HG02973 (cell line): ENCODE results near the gene ANO2.

ENCODE experiments used
- ATAC-seq: cut with Tn5 transposase; IDR thresholded peaks from one replicate; pipeline ENCODE4 v1.9.1; 2021; ENCODE audit warnings: moderate library complexity; ENCODE audit not compliant: unreplicated experiment

The ANO2 gene

DNA sequence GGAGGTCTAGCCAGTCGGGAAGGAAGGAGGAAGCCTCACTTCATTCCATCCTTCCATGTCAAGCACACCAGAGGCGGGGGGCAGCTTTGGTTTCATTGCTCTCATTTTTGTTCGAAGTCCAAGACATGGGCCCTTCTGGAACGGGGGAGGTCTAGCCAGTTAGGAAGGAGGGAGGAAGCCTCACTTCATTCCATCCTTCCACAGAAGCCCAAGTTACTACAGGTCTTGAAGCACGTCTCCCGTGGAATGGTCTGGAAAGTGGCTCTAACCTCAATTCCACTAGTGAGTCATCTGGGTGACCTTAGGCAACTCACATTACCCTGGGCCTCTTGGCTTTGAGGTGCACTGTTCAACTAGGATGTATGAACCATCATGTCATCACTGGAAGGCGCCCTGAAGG lies 356.9 kb downstream of the ANO2 start:
- ATAC-seq, result no peak

DNA sequence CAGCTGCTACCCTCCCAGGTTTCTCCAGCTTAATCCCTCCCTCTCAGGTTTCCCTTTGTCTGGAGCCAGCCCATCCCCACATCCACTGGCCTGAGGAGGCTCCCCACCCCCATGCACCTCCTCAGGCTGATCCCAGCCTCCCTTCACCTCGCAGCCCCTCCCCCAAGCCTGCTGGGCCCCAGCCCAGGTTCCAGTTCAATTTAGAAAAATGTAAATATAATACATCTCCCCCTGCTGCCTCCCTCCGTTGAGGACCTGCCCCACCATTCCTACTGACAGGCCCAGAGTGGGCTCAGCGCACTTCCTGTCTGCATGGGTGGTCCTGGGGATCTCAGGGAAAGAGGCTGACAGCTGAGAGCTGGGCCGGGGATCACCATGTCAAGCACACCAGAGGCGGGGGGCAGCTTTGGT lies 357.3 kb downstream of the ANO2 start:
- ATAC-seq, result no peak

DNA sequence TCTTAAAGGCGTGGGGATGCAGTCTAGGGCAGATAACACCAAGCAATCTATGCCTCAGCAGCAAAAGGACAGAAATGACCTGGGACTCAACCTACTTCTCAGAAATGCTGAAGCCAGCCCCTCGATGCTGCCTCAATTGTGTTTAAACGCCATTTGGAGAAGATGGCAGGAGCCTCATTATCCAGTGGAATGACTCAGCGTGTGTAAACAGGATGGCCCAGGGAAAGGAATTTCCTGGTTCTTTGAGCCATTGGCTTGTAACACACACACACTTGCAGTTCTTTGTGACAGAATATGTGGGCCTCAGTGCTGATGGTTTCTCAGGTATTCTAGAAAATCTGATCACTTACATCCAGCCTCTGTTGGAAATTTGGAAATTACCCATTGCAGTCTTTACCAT lies 358.9 kb downstream of the ANO2 start:
- ATAC-seq, result no peak

DNA sequence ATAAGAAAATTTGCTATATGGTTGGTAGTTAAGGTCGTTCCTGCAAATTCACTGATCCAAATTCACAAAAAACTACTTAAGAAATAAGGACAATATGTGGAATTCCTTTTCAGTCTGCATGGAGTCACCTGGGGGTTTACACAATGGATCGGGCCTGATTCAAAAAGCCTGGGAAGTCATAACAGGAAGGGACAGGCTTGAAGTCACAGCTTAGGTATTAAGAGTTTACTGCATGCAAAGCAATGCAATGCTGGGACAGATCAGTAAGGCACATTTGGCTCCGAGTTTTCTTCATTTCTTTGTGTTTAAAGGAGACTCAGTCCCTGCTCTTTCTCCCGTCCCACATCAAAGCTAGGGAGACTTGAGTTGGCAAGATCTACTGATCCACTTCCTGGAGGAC lies 359.9 kb downstream of the ANO2 start:
- ATAC-seq, result no peak

DNA sequence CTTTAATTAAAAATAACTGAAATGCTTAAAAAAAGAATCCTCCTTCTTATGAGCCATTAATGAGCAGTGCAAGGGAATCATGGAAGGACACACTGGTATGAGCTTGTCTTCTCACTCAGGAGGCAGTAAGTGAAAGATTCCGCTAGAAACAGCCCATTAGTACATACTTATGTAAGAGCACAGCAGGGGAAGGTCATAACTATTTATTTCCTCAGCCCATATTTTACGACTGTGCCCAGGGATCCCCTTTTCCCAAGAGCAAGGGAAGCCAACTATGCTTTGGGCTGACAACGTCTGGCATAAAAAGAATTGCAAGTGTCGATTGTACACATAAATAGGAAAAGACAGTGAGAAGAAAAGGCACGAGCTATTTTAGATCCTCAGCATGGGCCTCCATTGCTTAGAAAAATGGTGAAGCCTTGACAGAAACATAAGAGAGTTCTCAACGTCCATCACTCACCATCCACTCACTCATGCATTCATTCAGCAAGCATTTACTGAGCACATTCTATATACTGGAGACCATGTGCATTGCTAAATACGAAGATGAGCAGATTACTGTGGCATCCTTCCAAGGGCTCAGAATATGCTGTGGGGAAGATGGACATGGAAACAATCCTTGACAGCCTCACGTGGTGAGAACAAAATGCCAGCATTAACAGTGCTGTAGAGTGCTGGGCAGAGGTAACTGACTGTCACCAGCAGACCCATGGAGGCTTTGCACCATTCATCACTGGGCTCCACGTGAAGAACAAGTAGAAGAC lies 360.5 kb downstream of the ANO2 start:
- no peak for ATAC-seq

DNA sequence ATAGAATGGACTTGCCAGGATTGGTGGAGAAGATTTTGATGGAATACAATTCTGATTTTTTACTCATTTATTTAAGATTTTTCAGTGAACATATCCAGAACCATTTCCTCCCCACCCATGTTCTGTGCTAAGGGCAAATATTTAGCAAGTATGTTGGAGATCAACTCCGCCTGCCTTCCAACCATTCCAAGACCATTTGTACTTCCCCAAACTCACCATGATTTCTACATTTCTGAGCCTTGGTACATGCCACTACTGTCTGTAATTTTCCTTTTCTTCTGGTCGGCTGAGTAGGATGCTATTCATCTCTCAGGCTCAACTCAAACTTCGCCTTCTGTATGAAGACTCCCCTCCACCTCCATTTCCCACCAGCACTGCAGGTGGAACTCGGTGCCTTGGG lies 362.5 kb downstream of the ANO2 start:
- ATAC-seq, result no peak

DNA sequence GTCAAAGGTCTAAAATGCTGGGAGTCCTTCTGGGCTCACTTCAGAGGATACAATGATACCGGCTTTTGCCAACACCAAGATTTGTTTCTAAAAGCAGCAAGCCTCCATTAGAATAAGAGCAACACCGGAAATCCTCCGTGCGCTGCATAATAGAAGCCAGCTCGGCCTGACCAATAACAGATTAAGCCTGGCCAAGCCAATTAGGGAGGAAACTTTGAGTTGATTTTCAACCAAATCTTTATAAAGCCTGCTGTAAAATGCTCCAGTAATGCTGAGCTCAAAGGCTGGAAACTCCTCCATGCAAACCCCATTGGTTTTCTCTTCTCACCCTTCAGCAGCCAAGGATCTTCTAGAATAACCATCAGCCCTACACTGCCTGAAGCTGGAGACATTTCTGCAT lies 363.0 kb downstream of the ANO2 start:
- no peak for ATAC-seq

DNA sequence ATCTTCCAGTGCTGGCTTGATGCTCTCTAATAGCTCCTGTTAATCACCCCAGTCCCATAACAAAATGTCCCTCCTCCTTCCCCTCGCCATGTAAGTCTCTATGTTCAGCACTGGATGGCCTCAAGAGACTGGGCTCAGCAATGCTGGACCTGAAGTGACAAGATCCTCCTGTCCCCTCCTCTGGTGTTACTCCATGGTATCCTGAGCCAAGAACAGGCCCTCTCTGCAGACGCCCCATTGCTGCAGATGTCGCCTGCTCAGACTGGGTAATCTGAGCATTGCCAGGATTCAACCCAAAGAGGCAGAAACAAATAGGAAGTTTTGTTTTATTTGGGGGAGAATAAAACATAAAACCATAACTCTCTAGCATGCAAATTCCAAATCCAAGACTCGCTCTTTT lies 363.4 kb downstream of the ANO2 start:
- no peak for ATAC-seq

DNA sequence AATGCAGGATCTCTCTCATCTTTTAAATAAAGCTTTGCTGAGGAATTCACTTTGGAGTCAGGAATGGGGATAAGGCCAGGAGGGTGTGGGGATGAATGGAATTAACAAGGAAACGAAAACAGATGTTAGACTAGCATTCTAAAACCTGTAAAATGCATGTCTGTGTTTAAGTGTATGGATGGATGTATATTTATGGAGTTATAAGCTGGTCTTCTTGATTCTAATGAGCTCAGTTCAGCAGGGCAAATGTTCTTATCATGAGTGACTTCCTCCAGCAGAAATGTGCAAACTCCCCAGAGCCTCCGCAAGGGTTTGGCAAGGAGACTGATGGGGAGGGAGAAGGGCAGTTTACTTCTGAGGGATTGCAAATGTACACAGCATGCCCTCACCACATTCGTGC lies 364.0 kb downstream of the ANO2 start:
- no peak for ATAC-seq

DNA sequence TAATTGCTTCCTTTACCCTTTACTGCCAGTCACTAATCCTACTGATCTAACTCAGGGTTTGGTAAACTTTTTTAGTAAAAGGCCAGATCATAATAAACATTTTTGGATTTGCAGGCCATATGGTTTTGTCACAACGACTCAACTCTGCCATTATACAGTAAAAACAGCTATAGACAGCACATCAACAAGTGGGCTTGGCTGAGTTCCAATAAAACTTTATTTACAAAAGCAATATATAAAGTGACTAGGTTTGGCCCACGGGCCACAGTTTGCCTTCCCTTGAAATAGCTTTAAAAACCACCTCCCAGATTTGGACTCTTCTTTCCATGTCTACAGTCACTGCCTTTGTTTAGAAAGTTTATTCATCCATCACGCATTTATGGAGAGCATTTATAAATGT lies 366.3 kb downstream of the ANO2 start:
- no peak for ATAC-seq

DNA sequence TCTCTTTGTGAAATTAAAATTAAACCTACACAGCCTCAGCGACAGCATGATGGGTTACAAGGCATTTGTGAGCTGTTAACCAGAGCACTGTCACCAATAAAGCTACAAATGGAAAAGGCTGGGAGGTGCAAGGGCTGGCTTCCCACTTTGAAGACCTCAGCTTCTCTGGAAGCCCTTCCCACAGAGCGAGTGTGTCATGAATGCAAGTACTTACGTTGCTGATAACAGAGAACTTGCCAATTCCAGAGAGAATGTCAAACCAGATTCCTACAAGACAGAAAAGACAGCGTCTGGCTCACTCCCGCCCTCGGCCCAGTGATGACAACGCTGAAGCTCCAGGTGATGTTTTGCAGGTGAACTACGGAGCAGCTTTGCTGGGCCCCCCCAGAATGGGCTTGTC lies 367.3 kb downstream of the ANO2 start:
- ATAC-seq, result no peak

DNA sequence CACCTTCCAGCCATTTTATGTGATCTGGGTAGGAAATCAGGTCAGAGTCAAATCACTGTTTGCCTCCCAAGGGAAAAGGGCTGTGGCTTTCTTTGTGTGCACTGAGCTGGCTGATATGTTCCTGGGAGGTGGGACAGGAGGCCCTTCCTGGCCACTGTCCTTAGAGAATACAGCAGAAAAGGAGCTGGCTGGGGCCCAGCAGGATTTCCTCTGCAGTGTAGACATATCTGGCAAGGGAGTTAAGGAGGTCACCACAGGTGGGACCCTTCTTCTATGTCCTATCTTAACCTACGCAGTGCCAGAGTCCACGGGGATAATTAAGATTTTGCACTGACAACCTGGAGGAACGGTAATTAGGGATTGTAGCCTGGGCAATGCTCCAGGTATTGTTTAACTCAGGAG lies 367.8 kb downstream of the ANO2 start:
- ATAC-seq, result no peak

DNA sequence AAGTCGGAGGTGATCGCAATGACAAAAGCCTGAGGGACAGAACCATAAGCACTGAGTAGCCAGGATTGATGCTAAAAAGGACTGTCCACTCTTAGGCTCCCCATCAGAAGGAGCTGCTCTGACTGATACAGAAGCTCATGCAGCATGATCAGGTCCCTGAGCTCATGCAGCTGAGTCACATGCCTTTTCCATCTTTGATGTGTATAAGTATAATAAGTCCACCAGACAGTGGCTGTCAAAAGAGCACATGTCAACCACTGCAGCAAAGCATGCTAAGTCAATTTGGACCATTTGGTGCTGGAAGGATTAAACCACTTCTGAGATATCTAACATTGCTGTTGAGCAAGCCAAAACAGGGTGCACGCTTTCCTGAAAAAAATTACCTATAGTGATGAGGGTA lies 369.1 kb downstream of the ANO2 start:
- no peak for ATAC-seq

DNA sequence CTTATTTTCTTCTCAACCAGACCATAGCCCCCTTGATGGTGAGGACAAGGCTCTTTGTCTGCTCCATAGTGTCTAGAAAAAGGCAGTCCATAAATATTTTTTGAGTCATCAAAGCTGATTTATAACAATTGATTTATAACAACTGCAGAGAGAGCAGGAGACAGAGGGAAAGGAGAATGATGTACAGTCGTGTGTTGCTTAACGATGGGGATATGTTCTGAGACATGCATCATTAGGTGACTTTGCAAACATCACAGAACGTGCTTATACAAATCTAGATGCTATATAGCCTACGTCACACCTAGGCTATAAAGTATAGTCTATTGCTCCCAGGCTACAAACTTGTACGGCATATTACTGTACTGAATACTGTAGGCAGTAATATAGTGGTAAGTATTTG lies 369.8 kb downstream of the ANO2 start:
- ATAC-seq, result no peak

DNA sequence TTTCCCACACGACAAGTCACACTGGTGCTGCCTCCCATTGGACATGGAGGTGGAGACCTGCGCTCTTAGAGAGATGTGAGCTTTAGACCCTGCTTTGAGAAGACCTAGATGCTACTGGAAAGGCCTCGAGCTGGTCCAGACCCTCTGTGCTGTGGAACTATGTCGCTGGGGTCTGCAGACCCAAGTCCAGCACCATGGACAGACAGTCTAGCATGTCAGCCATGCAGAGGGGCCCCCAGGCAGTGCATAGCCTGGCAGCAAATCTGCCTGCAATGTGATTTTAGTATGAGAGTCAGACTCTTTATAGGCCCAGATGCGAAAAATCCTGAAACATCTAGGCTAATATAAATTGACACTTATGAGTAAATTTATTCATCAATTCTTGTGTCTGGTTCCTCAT lies 371.7 kb downstream of the ANO2 start:
- no peak for ATAC-seq

DNA sequence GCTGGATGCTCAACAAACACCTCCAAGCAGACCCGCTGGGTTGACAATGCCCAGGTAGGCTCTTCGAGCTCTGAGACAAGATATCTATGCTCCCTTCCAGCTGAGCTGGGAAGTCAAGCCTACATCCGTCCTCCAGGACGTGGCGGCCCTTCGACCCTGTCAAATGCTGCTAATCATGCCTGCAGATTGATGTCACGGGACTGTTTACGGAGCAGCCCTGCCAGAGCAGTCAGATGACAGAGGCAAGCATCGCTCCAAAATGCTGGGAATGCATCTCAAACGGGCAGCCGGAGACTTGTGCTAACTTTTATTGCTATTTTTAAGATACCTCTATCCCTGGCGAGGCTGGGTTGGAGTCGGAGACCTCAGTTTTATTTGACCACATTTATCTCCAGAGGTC lies 373.9 kb downstream of the ANO2 start:
- ATAC-seq, result no peak

DNA sequence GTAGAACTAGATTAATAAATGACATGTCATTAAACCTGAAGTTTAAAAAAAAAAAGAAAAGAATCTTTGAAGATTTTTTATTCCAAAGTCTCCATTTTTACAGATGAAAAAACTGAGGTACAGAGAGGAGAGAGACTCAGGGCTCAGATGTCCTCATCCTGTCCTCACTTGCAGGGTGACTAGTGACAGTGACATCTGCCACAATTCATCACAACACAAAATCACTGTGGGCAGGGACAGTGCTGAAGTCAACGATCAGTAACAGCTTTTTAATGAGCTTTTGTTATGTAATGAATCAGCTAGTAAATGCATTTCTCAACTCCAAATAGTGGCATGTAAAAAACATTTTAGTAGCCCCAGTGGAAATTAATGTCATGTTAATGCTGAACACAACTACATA lies 374.6 kb downstream of the ANO2 start:
- ATAC-seq, result no peak

DNA sequence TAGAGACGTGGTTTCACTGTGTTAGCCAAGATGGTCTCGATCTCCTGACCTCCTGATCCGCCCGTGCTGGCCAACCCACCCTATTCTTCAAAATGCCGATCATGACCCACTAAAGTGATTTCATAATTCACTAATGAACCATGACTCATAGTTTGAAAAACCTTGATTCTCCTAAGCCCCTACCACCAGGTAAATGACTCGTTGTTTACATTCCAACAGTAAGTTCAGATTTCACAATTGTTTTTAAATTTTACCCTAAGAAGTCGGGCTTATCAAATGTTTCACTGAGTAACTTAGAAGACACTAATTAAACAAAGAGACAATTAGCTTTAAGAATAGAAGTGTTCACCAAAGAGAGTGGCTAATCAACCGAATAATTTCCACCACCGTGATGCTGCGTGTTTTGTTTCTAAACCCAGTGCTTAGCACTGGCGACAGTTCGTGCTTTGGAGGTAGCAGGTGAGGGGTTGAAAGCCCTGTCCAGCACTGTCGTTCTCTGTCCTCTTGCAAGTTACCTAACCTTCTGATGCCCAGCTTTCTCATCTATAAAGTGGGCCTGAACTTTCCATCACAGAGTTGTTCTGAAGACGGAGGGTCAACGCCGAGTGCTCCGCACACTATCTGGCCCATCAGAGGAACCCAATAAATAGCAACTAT lies 376.6 kb downstream of the ANO2 start:
- ATAC-seq, result no peak

DNA sequence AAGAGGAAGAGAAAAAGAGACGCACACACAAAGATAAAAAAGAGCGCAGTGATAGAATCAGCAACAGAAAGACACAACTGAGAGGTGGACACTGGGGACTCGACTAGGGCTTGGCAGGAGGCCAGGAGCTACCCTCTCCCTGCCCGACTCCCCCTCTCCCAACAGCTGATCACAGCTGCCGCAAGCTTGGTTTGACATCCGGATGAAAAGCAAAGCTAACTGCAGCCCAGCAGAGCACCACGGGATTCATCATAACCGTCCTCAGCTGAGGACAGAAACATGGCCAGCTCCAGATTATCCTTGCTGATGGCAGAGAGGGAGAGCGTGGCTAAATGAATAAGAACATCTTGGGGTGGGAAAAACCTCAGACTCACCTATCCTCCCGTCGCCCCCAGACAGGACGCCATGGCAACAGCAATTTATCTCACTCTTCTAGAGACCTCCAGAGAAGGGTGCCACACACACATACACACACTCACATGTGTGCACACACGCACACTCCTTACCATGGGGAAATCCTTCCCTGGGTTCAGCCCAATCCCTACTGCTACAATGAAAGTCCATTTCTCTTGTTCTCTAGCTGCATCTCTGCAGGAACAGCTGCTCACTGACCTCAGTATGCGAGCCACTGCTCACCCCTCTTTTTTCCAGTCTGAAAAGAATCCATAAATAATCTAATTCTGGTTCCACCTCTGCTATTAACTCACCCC lies 377.9 kb downstream of the ANO2 start:
- ATAC-seq, result no peak

DNA sequence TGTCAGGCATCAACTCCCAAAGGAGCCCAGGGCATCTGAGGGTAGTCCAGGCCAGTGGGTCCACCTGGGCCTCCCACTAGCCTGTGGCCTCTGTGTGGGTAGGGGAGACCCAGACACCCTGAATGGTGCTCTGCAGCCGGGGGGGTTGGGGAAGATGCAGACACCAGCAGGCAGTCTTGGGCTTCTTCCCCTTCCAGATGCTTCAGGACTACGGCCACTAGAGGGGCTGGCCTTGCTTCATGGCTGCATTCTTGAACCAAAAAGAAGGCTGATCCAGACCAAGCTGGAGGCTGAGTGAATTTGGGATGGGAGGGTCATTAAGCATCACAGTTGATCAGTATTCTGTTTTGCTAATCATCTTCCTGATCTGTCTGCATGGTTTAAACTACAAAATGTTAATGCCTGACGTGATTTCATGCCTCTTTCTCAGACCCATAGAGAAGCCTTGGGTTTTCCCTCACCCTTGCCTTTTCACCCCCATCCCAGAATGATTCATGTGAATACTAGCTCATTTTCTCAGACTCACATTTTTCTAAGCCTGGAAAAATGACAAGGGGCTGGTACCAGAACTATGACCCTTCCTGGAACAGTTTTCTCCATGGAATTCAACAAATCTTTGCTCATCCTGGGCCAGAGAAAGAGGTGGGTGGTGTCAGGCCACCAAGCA lies 379.0 kb downstream of the ANO2 start:
- no peak for ATAC-seq

DNA sequence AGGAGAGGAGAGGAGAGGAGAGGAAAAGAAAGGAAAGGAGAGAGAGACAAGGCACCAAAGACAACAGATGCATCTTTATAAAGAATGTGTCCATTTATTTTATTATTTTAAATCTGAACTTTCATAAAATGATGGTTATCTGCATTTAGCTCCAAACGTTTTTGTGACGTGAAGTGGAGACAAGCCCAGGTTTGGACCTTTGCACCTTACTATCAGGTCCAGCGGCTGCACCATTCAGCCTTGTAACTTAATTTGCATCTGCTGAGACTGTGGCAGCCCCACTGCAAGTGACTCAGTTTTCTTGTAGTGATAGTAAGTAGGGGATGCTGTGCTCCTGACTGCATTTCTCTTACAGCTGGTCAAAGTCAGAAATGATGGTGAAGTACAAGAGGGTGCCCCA lies 382.5 kb downstream of the ANO2 start:
- no peak for ATAC-seq

DNA sequence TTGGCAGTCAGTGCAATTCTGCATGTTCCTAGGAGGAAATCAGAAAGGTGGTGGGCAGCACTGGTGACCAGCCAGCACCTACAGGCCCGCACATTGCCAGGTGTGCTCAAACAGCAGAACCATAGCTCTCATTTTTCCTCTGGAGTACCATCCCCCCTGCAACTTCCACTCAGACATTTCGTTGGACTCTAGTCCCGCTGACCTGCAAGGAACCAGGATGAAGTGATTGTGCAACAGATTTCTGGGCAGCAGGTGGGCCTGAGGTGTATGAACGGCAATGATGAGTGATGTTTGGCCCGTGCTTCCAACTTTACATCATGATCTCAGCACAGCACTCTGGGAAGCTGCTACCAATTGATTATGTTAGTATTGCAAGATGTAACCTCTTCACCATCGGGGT lies 383.2 kb downstream of the ANO2 start:
- no peak for ATAC-seq
